Heart right ventricle (tissue), 16 donors: ENCODE data around the gene MVB12B. TPM values are rescaled to one million over a fixed set of nuclear protein-coding genes. Genes with fewer than 3 reads are reported as not detected.
A peak's percentile ranks its signal among the peaks of the same experiment; 100 is the strongest.

Experiments used
- ATAC-seq, 8 donors: fragments of 200-7000 bp; cut with Tn5 transposase; one replicate each; pipeline ENCODE4 v1.9.1; 2020; ENCODE audit warnings: mild to moderate bottlenecking in 8 of 8, moderate library complexity in 8 of 8, moderate number of reproducible peaks in 1 of 8
- DNase-seq, 2 donors: peaks; one replicate each; pipeline ENCODE4 v3.0.0-alpha.2; 2020
- H3K27ac ChIP-seq, 10 donors: fragments of 200-600 bp; sonication (generic) in 2 of 10; one replicate each; pipeline versions ENCODE4 v1.5.0 to v1.8.0; 2020 to 2022; ENCODE audit warnings: mild to moderate bottlenecking in 3 of 10
- H3K27me3 ChIP-seq, 7 donors: fragments of 200-600 bp; one replicate each; pipeline ENCODE4 v1.8.0; 2021 to 2022; ENCODE audit warnings: mild to moderate bottlenecking in 2 of 7
- H3K36me3 ChIP-seq, 9 donors: fragments of 200-600 bp; sonication (generic) in 1 of 9; one replicate each; pipeline versions ENCODE4 v1.5.0 to v1.8.0; 2020 to 2022; ENCODE audit warnings: mild to moderate bottlenecking in 2 of 9
- H3K4me1 ChIP-seq, 9 donors: fragments of 200-600 bp; sonication (generic) in 1 of 9; one replicate each; pipeline versions ENCODE4 v1.5.0 to v1.8.0; 2020 to 2022; ENCODE audit warnings: mild to moderate bottlenecking in 4 of 9
- H3K4me3 ChIP-seq, 10 donors: fragments of 200-600 bp; sonication (generic) in 2 of 10; one replicate each; pipeline versions ENCODE4 v1.5.0 to v1.8.0; 2020 to 2022; ENCODE audit warnings: mild to moderate bottlenecking in 7 of 10, moderate library complexity in 2 of 10
- H3K9me3 ChIP-seq, 11 donors: fragments of 200-600 bp in 10 of 11; sonication (generic) in 2 of 11; one replicate each; pipeline versions ENCODE4 v1.5.0 to v1.8.0; 2013 to 2022; ENCODE audit warnings: mild to moderate bottlenecking in 2 of 11, control low read depth in 1 of 11, moderate library complexity in 1 of 11
- WGBS, 2 donors: extraction: QIAGEN DNeasy Blood & Tissue Kit; methylation state at CpG; one replicate each; pipeline ENCODE4 v1.1.7; 2013; ENCODE audit warnings: inconsistent platforms in 1 of 2; 5-methylcytosine and 5-hydroxymethylcytosine counted together
- intact Hi-C, 10 donors: fragments of 100-400 bp; cut with DNase I; formaldehyde crosslinking; loops; one replicate each; pipeline versions ENCODE4 v1.11.1 to v1.14.2; 2022
- polyA plus RNA-seq, 2 donors: library from polyadenylated mRNA; stranded (reverse); fragments of 200-250 nt; gene quantifications; one replicate each; pipeline ENCODE4 v1.2.3, GENCODE V29; 2013
- total RNA-seq, 10 donors: library from RNA; stranded (reverse); fragmentation: NEBNext Ultra II Directional in 3 of 10; extraction: Animal tissue kit (Norgen Biotek cat#: 25700) in 3 of 10; gene quantifications; one replicate each; pipeline versions ENCODE4 v1.2.1 to v1.2.4, GENCODE V29; 2021 to 2023
- TF ChIP-seq, protein P1 (sequence below), 9 donors: fragments of 200-600 bp; sonication (generic) in 2 of 9; IDR thresholded peaks; one replicate each; pipeline versions ENCODE4 v1.5.0 to v1.8.0; 2021 to 2022; ENCODE audit warnings: antibody characterized with exemption in 9 of 9, mild to moderate bottlenecking in 5 of 9, moderate library complexity in 1 of 9
- donor health status: Arrhythmogenic right ventricular cardiomyopathy.
- donor health status: ischemic (EF 13 %, LVEDD 7.1; RV severe dilation, severe dysfunction).
- donor health status: healthy with polysubstance abuse.
- donor health status: DM: no; HTN: yes; CAD: no.
- donor health status: DM: no; HTN: no; CAD: no.
- donor health status: ischemic (EF 25% LVEDD 6.9; RV normal size, moderate dysfunction).
- donor health status: ischemic (EF 25% LVEDD 5.7; RV mildly dilated, moderate dysfunction).
- donor health status: healthy.
- donor health status: DM: yes; HTN: yes; CAD: no.
- donor health status: Ischemic cardiomyopathy.
- donor health status: ischemic (EF 35%, LVEDD 5.7; RV mildly dilated, moderate dysfunction).
- donor health status: nonischemic (EF 11% LVEDD 7.7; RV severe dilation, severe dysfunction).
- donor health status: DM: yes; HTN: yes; CAD: no.
- donor health status: PGD.
- donor health status: ischemic (EF 29% LVEDD 5.4; RV normal size, mild dysfunction).
- donor health status: nonischemic (EF 23%, LVEDD 6.1; RV moderate dilation, normal function).

The MVB12B gene
- total and polyA plus RNA-seq, 12 donors = 2.8 to 16.5 (median 10.6) TPM

DNA sequence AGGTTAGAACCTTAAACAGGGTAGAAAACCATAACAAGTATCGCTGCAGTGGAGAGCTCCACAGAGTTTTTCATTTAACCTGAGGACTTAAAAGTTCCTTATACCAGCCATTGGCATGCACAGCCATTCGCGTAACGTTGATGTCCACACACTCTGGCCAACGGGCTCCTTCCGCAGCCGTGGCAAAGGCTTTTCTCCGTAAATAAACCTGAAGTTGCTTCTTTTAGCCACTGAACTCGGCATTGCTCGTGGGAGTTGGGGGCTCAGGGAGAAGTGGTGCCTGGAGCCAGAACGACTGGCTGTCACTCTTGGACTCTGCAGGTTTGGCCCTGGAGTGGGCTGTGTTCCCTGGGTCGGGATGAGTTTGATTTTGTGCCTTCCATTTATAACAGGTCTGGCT is 161.2 kb downstream of the MVB12B start:
- TF ChIP-seq, protein P1, sequence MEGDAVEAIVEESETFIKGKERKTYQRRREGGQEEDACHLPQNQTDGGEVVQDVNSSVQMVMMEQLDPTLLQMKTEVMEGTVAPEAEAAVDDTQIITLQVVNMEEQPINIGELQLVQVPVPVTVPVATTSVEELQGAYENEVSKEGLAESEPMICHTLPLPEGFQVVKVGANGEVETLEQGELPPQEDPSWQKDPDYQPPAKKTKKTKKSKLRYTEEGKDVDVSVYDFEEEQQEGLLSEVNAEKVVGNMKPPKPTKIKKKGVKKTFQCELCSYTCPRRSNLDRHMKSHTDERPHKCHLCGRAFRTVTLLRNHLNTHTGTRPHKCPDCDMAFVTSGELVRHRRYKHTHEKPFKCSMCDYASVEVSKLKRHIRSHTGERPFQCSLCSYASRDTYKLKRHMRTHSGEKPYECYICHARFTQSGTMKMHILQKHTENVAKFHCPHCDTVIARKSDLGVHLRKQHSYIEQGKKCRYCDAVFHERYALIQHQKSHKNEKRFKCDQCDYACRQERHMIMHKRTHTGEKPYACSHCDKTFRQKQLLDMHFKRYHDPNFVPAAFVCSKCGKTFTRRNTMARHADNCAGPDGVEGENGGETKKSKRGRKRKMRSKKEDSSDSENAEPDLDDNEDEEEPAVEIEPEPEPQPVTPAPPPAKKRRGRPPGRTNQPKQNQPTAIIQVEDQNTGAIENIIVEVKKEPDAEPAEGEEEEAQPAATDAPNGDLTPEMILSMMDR (IDR thresholded peaks at IDR 0.05) = no peak
- Histone ChIP-seq H3K9me3 (no peaks in the 10 kb centered on the region), H3K4me1 (peaks cover 0 to 16% (median 0%) of the 10 kb centered on the region in 9 donors), H3K27me3 (no peaks in the 10 kb centered on the region), H3K36me3 (peaks cover 0 to 23% (median 0%) of the 10 kb centered on the region in 9 donors), H3K4me3 (no peak overlapping the region), H3K27ac (no peak overlapping the region)
- no peak for ATAC-seq
- intact Hi-C loops = loop anchor here in 2 of 10 donors (10.0 kb wide), 3 partner anchors 93 to 1083 kb away; no protein-coding TSS in a partner anchor
- 68 to 79% methylated on average over 12 of the region's 12 CpGs for WGBS, 2 donors
- DNase-seq = no peak

DNA sequence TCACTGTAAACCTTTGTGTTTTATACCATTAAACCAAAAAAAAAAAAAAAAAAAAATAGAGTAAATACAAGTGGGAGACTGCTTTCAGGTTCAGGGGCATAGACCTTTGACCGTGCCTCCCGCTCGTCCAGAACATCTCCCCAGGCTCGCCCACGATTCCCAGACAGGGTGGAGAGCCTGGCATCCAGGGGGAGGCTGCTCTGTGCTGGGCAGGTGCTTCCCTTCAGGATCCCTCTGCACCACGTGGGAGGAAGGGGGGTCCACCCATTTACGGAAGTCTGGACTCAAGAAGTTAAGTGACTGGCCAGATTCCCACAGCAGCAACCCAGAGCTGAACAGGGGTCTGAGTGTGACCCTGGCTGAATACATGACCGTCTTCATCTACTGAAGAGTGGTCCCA is 161.7 kb downstream of the MVB12B start:
- intact Hi-C loops = loop anchor here in 2 of 10 donors (10.0 kb wide), 3 partner anchors 94 to 1084 kb away; no protein-coding TSS in a partner anchor
- ATAC-seq (peak in 7 of 8 donors; percentile 46 to 71 (median 52)), DNase-seq (no peak)
- peaks cover 0 to 18% (median 0%) of the 10 kb centered on the region in 9 donors for H3K36me3 ChIP-seq
- peaks cover 0 to 16% (median 0%) of the 10 kb centered on the region in 9 donors for H3K4me1 ChIP-seq
- H3K4me3 ChIP-seq = no peak overlapping the region
- H3K27ac ChIP-seq = peak overlapping the region in 2 of 10 donors; percentile 14 to 15
- WGBS, 2 donors = 57 to 58% methylated on average over 8 of the region's 8 CpGs
- TF ChIP-seq, protein P1 (IDR thresholded peaks at IDR 0.05) = no peak
- no peaks in the 10 kb centered on the region for H3K9me3 ChIP-seq
- no peaks in the 10 kb centered on the region for H3K27me3 ChIP-seq

DNA sequence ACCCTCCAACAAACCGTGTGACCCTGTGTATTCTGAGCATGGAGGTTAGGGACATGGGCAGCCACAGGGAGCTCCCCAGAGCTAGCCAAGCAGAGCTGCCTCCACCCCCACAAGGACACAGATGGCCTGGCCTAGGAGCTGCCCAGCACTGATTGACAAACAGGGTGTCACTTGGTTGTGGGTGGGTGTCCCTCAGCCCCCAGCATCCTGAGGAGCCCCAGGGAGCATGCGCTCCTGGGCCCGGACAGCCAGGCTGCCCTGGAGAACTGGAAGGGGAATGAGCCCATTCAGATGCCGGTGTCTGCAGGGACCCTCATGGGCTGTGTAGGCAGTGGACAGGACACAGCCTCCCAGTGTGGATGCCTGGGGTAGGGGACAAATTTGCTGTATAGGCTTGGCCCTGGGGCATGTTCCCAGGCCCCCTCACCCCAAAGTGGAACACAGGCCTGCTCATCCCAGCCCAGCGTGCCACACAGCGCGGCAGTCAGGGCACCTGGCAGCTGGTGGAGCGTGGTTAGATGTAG is 162.3 kb downstream of the MVB12B start:
- H3K27me3 ChIP-seq = no peaks in the 10 kb centered on the region
- H3K9me3 ChIP-seq = no peaks in the 10 kb centered on the region
- peak overlapping the region in 2 of 10 donors; percentile 14 to 15 for H3K27ac ChIP-seq
- TF ChIP-seq, protein P1 (IDR thresholded peaks at IDR 0.05) = no peak
- no peak overlapping the region for H3K4me3 ChIP-seq
- H3K36me3 ChIP-seq = peaks cover 0 to 12% (median 0%) of the 10 kb centered on the region in 9 donors
- peaks cover 0 to 16% (median 0%) of the 10 kb centered on the region in 9 donors for H3K4me1 ChIP-seq
- WGBS, 2 donors = 91 to 93% methylated on average over 8 of the region's 8 CpGs
- ATAC-seq (peak in 2 of 8 donors; percentile 22 to 35), DNase-seq (no peak)
- intact Hi-C loops = loop anchor here in 2 of 10 donors (10.0 kb wide), 3 partner anchors 94 to 1084 kb away; no protein-coding TSS in a partner anchor

DNA sequence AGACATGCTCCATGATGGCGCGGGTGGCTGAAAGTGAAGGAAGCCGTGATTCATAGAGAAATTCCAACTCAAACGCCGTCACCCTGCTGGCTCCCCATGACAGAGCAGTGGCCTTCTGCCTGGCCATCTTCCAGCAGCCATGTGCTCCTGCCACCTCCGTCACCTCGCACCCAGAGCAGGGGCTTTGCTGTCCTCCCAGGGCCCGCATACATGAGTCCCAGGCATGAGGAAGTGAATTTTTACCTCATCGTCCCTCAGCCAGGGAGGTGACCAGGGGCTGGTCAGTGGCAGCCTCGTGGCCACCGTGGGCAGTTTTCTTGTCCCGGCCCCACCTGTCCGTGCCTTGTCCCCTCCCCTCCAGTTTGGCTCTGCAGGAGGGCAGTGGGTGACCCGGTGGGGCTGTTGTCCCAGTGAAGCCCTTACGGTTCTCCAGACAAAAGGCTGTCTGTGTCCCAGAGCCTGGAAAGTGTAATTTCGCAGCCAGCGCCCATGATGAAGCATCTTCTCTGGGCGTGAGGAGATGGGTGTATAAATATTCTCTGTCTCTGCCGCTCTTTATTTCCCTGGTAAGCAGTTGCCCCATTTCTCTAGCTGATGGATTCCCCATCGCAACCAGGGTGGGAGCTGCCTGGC is 163.1 kb downstream of the MVB12B start:
- WGBS, 2 donors = 88 to 92% methylated on average over 20 of the region's 20 CpGs
- H3K9me3 ChIP-seq = no peaks in the 10 kb centered on the region
- no peaks in the 10 kb centered on the region for H3K27me3 ChIP-seq
- TF ChIP-seq, protein P1 (IDR thresholded peaks at IDR 0.05) = no peak
- no peak overlapping the region for H3K4me3 ChIP-seq
- peaks cover 0 to 11% (median 0%) of the 10 kb centered on the region in 9 donors for H3K36me3 ChIP-seq
- intact Hi-C loops = loop anchor here (2.0 to 10.0 kb wide), 10 partner anchors 77 to 1085 kb away; no protein-coding TSS in a partner anchor
- H3K4me1 ChIP-seq = peaks cover 0 to 16% (median 0%) of the 10 kb centered on the region in 9 donors
- ATAC-seq = peak in 1 of 8 donors; percentile 48
- no peak overlapping the region for H3K27ac ChIP-seq
- no peak for DNase-seq
